ENCODE measurements around the gene RALGDS.

RALGDS gene

GRCh38 chr9:133103183-133103986 is 17.7 kb downstream of the RALGDS start (continued):
- TF ChIP-seq ZBTB11 (tag by site-specific recombination; conservative IDR thresholded peaks at IDR 0.05; ENCODE audit: low read depth): no peak

GRCh38 chr9:133102190-133103021 is 18.6 kb downstream of the RALGDS start:
- POLR2A ChIA-PET: interaction anchor here (1.0 to 1.4 kb wide), 4 partner anchors 42 to 72 kb away, joined by 3 to 4 read pairs (median 3); partner anchors contain the start of gene GTF3C5
- no peaks in the 10 kb centered on the region for H3K4me1 ChIP-seq (ENCODE audit: control insufficient read depth, insufficient read depth, low read length)
- no peak overlapping the region for H3K27ac ChIP-seq (ENCODE audit: extremely low read depth, low read depth, low read length)
- CTCF ChIA-PET: interaction anchor here (0.6 to 22.4 kb wide), 22 partner anchors 8 to 805 kb away, joined by 3 to 342 read pairs (median 4); partner anchors contain the start of gene RALGDS
- peaks cover 0 to 96% of the 10 kb centered on the region in 2 experiments; a peak in 2 of 3 replicates for H3K36me3 ChIP-seq (ENCODE audit: control insufficient read depth in 2 of 2, insufficient read depth in 1 of 2, low read length in 2 of 2)
- H3K9me3 ChIP-seq (ENCODE audit: control insufficient read depth, insufficient read depth, low read depth, low read length): no peaks in the 10 kb centered on the region
- no peak overlapping the region for H3K4me3 ChIP-seq (ENCODE audit: low read depth, low read length)
- TF ChIP-seq ZNF138 (tag by site-specific recombination; IDR thresholded peaks at IDR 0.05; ENCODE audit: borderline replicate concordance) (no peak), ZNF112 (tag by site-specific recombination; IDR thresholded peaks at IDR 0.05) (no peak), ZNF23 (tag by site-specific recombination; IDR thresholded peaks at IDR 0.05; ENCODE audit: borderline replicate concordance) (no peak), ZBTB6 (tag by site-specific recombination; IDR thresholded peaks at IDR 0.05) (no peak), TCF7L2 (IDR thresholded peaks at IDR 0.05; ENCODE audit: borderline replicate concordance, low read depth, low read length) (no peak), PRDM6 (tag by site-specific recombination; IDR thresholded peaks at IDR 0.05) (no peak), YY2 (tag by site-specific recombination; IDR thresholded peaks at IDR 0.05) (no peak)

GRCh38 chr9:133101356-133102189 is 19.5 kb downstream of the RALGDS start:
- TF ChIP-seq ZNF426 (tag by site-specific recombination; IDR thresholded peaks at IDR 0.05): no peak
- no peak for TF ChIP-seq ZIC2 (tag by site-specific recombination; IDR thresholded peaks at IDR 0.05)
- no peak for TF ChIP-seq ZNF175 (tag by site-specific recombination; IDR thresholded peaks at IDR 0.05)
- TF ChIP-seq HOXA7 (CRISPR knock-in tag; IDR thresholded peaks at IDR 0.05; ENCODE audit: borderline replicate concordance): no peak
- no peak for TF ChIP-seq ZSCAN16 (tag by site-specific recombination; IDR thresholded peaks at IDR 0.05)
- no peak for TF ChIP-seq ZNF140 (tag by site-specific recombination; IDR thresholded peaks at IDR 0.05)
- no peak for TF ChIP-seq OSR2 (tag by site-specific recombination; IDR thresholded peaks at IDR 0.05)
- H3K36me3 ChIP-seq (ENCODE audit: control insufficient read depth in 2 of 2, insufficient read depth in 1 of 2, low read length in 2 of 2): peaks cover 0 to 91% of the 10 kb centered on the region in 2 experiments; a peak in 2 of 3 replicates
- H3K9me3 ChIP-seq (ENCODE audit: control insufficient read depth, insufficient read depth, low read depth, low read length): no peaks in the 10 kb centered on the region
- POLR2A ChIA-PET: interaction anchor here (0.6 to 1.2 kb wide), 3 partner anchors 12 to 71 kb away, joined by 3 to 4 read pairs (median 4); partner anchors contain the start of gene GTF3C5
- CTCF ChIA-PET: interaction anchor here (1.2 to 22.4 kb wide), 11 partner anchors 9 to 79 kb away, joined by 3 to 342 read pairs (median 7); partner anchors contain the start of gene RALGDS
- H3K4me3 ChIP-seq (ENCODE audit: low read depth, low read length): no peak overlapping the region
- H3K27ac ChIP-seq (ENCODE audit: extremely low read depth, low read depth, low read length): no peak overlapping the region
- no peaks in the 10 kb centered on the region for H3K4me1 ChIP-seq (ENCODE audit: control insufficient read depth, insufficient read depth, low read length)
